Activated B cell treated with CpG ODN at 0.5 μM for 24 hours (primary cell): ENCODE measurements around the gene NAALADL2. TPM values are rescaled to one million over a fixed set of nuclear protein-coding genes. Genes with fewer than 3 reads are reported as not detected.

ENCODE experiments used
- ATAC-seq: fragments of 200-7000 bp; cut with Tn5 transposase; one replicate; pipeline ENCODE4 v1.10.0; 2021; ENCODE audit warnings: low read depth, mild to moderate bottlenecking, moderate library complexity
- CTCF ChIA-PET: fragments of 350-600 bp; sonication (Branson Sonifier 250); formaldehyde crosslinking; loops from one replicate; lab custom pipeline; 2021; ENCODE audit warnings: antibody characterized with exemption; lab: Charles Lee
- POLR2A ChIA-PET: fragments of 350-600 bp; sonication (Branson Sonifier 250); formaldehyde crosslinking; loops from one replicate; lab custom pipeline; 2021; ENCODE audit warnings: antibody characterized with exemption; lab: Charles Lee
- DNase-seq: peaks from one replicate; pipeline ENCODE4 v3.0.0; 2022
- H3K27ac Mint-ChIP-seq: one replicate; pipeline ENCODE4 v1.8.0; 2020; ENCODE audit warnings: mixed read lengths
- H3K27me3 Mint-ChIP-seq: one replicate; pipeline ENCODE4 v1.8.0; 2021; ENCODE audit warnings: mixed read lengths
- H3K36me3 Mint-ChIP-seq: one replicate; pipeline ENCODE4 v1.8.0; 2021; ENCODE audit warnings: low read depth, mixed read lengths
- H3K4me1 Mint-ChIP-seq: one replicate; pipeline ENCODE4 v1.8.0; 2021; ENCODE audit warnings: mixed read lengths
- H3K4me3 Mint-ChIP-seq: one replicate; pipeline ENCODE4 v1.8.0; 2020; ENCODE audit warnings: mild to moderate bottlenecking, mixed read lengths
- H3K9me3 Mint-ChIP-seq: one replicate; pipeline ENCODE4 v1.8.0; 2020; ENCODE audit warnings: mixed read lengths
- intact Hi-C: fragments of 100-400 bp; cut with micrococcal nuclease; formaldehyde crosslinking; loops from one replicate; pipeline ENCODE4 v1.15.1; 2024
- total RNA-seq: library from RNA; stranded (reverse); gene quantifications from 2 replicates; pipeline ENCODE4 v1.2.3, GENCODE V29; 2022
- TF ChIP-seq, protein P1 (sequence below): fragments of 200-600 bp; IDR thresholded peaks from one replicate; pipeline ENCODE4 v1.8.0; 2022; ENCODE audit warnings: antibody characterized with exemption, mild to moderate bottlenecking

The NAALADL2 gene
- total RNA-seq, 1 donor from 2014 or later, result not detected

DNA sequence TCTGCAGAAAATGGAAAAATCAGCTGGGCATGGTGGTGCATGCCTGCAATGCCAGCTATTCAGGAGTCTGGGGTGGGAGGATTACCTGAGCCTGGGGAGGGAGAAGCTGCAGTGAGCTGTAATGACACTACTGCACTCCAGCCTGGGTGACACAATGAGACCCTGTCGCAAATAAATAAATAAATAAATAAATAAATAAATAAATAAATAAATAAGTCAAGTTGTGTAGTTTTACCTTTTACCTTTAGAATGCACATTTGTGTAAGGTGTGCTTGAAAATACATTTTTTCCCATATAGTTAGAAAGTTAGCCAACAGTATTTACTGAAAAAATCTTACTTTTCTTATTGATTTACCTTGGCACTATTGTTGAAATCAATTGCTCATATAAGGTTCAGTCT is 515.6 kb downstream of the NAALADL2 start:
- no peaks in the 10 kb centered on the region for H3K27me3 Mint-ChIP-seq
- H3K9me3 Mint-ChIP-seq, result peaks cover 2% of the 10 kb centered on the region
- ChIA-PET CTCF (no interaction called here), POLR2A (no interaction called here)
- ATAC-seq, result no peak
- intact Hi-C loops, result no loop called here
- no peak overlapping the region for H3K27ac Mint-ChIP-seq
- no peak for DNase-seq
- no peaks in the 10 kb centered on the region for H3K4me1 Mint-ChIP-seq
- no peak overlapping the region for H3K4me3 Mint-ChIP-seq
- TF ChIP-seq, protein P1, sequence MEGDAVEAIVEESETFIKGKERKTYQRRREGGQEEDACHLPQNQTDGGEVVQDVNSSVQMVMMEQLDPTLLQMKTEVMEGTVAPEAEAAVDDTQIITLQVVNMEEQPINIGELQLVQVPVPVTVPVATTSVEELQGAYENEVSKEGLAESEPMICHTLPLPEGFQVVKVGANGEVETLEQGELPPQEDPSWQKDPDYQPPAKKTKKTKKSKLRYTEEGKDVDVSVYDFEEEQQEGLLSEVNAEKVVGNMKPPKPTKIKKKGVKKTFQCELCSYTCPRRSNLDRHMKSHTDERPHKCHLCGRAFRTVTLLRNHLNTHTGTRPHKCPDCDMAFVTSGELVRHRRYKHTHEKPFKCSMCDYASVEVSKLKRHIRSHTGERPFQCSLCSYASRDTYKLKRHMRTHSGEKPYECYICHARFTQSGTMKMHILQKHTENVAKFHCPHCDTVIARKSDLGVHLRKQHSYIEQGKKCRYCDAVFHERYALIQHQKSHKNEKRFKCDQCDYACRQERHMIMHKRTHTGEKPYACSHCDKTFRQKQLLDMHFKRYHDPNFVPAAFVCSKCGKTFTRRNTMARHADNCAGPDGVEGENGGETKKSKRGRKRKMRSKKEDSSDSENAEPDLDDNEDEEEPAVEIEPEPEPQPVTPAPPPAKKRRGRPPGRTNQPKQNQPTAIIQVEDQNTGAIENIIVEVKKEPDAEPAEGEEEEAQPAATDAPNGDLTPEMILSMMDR, result no peak
- H3K36me3 Mint-ChIP-seq, result no peaks in the 10 kb centered on the region

DNA sequence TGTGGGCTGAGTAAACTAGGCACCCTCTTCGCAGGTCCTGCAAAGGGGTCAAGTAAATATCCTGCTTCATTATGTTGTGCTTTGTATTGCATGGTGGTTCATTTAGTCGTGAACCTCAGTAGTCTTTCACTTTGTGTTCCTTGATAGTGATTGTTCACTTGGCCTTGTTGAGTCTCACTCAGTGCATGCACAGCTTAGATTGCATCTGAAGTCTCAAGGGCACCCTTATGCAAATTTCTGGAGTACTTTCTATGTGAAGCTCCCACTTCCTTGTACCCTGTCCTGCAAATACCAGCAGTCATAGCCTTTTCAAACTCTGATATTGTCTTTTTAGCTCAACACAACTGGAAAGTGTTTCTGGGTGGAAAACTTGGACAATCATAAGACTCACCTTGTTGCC is 519.2 kb downstream of the NAALADL2 start:
- no peaks in the 10 kb centered on the region for H3K4me1 Mint-ChIP-seq
- H3K9me3 Mint-ChIP-seq, result no peaks in the 10 kb centered on the region
- H3K27me3 Mint-ChIP-seq, result no peaks in the 10 kb centered on the region
- intact Hi-C loops, result no loop called here
- no peaks in the 10 kb centered on the region for H3K36me3 Mint-ChIP-seq
- H3K27ac Mint-ChIP-seq, result no peak overlapping the region
- DNase-seq, result no peak
- ChIA-PET CTCF (no interaction called here), POLR2A (no interaction called here)
- H3K4me3 Mint-ChIP-seq, result no peak overlapping the region
- TF ChIP-seq, protein P1, result no peak
- no peak for ATAC-seq

DNA sequence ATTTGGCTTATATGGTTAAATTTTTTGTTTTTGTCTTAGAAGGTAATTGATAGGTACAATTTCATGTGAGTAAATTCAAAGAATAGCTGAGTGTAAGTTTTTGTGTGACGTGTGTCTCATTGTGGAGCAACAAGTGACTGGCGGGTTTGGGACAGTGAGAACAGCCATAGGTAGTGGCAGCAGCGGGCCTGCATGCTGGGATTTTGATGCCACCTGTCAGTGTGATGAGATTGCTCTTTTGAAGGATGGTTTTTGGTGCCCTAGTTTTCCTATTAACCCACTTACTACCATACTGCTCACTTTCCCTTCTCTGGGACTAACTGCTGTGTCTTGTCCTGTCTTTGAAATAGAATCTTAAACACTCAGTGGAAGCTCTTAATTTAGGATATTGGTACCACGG is 522.6 kb downstream of the NAALADL2 start:
- no peak for ATAC-seq
- Mint-ChIP-seq H3K36me3 (no peaks in the 10 kb centered on the region), H3K27ac (no peak overlapping the region), H3K4me1 (no peaks in the 10 kb centered on the region), H3K9me3 (no peaks in the 10 kb centered on the region), H3K4me3 (no peak overlapping the region), H3K27me3 (no peaks in the 10 kb centered on the region)
- DNase-seq, result no peak
- POLR2A ChIA-PET, result no interaction called here
- TF ChIP-seq, protein P1, result no peak
- intact Hi-C loops, result no loop called here
- CTCF ChIA-PET, result no interaction called here

DNA sequence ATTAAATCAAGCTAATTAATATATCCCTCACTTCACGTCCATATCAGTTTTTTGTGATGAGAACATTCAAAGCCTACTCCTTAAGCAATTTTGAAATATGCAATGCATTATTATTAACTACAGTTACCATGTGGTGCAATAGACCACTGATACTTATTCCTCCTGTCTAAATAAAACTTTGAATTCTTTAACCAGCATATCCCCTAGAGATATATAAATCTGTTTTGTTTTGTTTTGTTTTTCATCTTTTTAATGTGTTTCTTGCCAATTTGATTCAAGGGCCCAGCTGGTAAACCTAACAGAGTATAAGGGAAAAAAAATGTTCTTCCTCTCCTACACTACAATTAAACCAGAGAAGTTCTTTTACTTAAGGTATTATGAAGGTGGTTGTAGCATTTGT is 524.2 kb downstream of the NAALADL2 start:
- no peak overlapping the region for H3K27ac Mint-ChIP-seq
- no peaks in the 10 kb centered on the region for H3K36me3 Mint-ChIP-seq
- TF ChIP-seq, protein P1, result no peak
- no peaks in the 10 kb centered on the region for H3K27me3 Mint-ChIP-seq
- no peak overlapping the region for H3K4me3 Mint-ChIP-seq
- no peak for DNase-seq
- POLR2A ChIA-PET, result no interaction called here
- no peak for ATAC-seq
- intact Hi-C loops, result no loop called here
- H3K4me1 Mint-ChIP-seq, result no peaks in the 10 kb centered on the region
- H3K9me3 Mint-ChIP-seq, result no peaks in the 10 kb centered on the region
- CTCF ChIA-PET, result no interaction called here

DNA sequence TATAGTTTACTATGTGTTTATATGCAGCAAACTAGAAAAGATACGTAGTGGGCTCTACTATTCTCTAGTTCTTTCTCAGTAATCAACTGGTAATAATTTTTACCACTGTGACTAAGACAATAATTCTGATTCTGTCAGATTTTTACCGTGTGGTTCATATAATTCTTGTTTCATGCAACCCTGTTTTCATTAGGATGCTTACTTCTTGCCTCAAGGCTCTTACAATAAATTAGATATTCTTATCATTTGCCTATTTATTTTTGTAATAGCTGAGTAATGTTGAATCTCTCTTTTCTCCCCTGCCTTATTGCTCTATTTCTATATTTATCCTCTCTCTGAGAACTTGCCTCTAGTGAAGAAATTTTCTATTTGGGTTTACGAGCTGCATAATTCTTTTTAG is 524.7 kb downstream of the NAALADL2 start:
- ATAC-seq (no peak), DNase-seq (no peak)
- Mint-ChIP-seq H3K27ac (no peak overlapping the region), H3K4me1 (no peaks in the 10 kb centered on the region), H3K9me3 (no peaks in the 10 kb centered on the region), H3K36me3 (no peaks in the 10 kb centered on the region), H3K27me3 (no peaks in the 10 kb centered on the region), H3K4me3 (no peak overlapping the region)
- CTCF ChIA-PET, result no interaction called here
- TF ChIP-seq, protein P1, result no peak
- POLR2A ChIA-PET, result no interaction called here
- intact Hi-C loops, result no loop called here
